ENCODE results near the gene COQ9.

Gene COQ9

DNA sequence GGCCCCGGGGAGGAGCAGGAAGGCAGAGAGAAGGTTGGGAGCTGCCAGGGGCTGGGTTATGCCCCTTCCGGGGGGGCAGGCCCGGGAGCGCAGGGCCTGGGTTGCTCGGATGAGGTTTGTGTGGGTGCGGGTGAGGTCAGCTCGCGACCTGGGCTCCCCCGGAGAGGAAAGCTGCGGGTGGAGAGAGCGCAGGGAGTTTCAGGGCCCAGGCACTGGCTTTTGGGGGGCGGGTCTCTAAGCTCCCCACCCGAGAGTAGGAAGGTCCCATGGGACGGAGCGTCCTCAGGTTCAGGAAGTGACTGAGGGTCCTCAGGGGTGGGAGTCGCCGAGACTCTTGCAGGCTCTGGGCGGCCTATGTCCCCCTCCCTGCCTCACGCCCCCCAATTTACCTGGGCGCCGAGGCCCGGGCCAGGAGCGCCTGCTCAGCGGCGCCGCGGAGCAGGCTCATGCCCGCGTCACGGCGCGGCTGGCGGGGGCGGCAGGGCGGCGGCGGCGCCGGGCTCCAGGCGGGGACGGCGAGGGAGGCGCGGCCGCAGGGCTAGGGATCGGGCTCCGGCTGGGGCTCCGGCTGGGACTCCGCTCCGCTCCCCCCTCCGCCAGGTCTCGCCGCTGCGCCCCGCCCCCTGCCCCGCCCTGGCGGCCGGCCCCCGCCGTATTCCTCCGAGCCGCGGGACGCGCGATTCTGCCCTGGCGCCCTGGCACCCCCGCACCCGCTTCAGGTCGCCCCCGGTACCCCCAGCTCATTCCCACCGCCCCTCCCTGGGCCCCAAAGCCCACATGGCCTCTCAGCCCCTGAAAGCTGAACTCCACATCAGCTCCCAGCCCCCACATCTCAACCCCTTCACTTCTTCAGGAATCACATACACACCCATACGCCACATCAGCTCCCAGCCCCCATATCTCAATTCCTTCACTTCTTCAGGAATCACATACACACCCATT lies 38.9 kb downstream of the COQ9 start, which contains the start of gene DOK4 (continued):
- TF ChIP-seq ZNF423 (tag by site-specific recombination; IDR thresholded peaks at IDR 0.05) (0 out of 2 replicates have a peak, but pooled peaks have one; percentile 34), ZNF560 (tag by site-specific recombination; IDR thresholded peaks at IDR 0.05; ENCODE audit: borderline replicate concordance) (no peak), ZNF169 (tag by site-specific recombination; IDR thresholded peaks at IDR 0.05) (no peak), ZNF133 (tag by site-specific recombination; IDR thresholded peaks at IDR 0.05) (no peak), TRIM28 (IDR thresholded peaks at IDR 0.05; ENCODE audit: borderline replicate concordance, low read length) (no peak), MEIS1 (CRISPR knock-in tag; IDR thresholded peaks at IDR 0.05; ENCODE audit: borderline replicate concordance) (no peak), ZNF202 (tag by site-specific recombination; IDR thresholded peaks at IDR 0.05; ENCODE audit: borderline replicate concordance) (no peak), ZNF37A (tag by site-specific recombination; IDR thresholded peaks at IDR 0.05) (no peak; the same call in 1 of the 2 replicates), ZNF248 (tag by site-specific recombination; IDR thresholded peaks at IDR 0.05) (no peak), ZNF350 (tag by site-specific recombination; IDR thresholded peaks at IDR 0.05) (no peak), ZNF184 (tag by site-specific recombination; IDR thresholded peaks at IDR 0.05) (no peak), ZFP37 (tag by site-specific recombination; IDR thresholded peaks at IDR 0.05) (no peak), ZBTB17 (tag by site-specific recombination; IDR thresholded peaks at IDR 0.05) (no peak), OSR2 (tag by site-specific recombination; IDR thresholded peaks at IDR 0.05) (no peak), ZNF211 (tag by site-specific recombination; IDR thresholded peaks at IDR 0.05; ENCODE audit: low read depth) (no peak), PRDM1 (tag by site-specific recombination; IDR thresholded peaks at IDR 0.05) (no peak)
- TF ChIP-seq, protein P1, sequence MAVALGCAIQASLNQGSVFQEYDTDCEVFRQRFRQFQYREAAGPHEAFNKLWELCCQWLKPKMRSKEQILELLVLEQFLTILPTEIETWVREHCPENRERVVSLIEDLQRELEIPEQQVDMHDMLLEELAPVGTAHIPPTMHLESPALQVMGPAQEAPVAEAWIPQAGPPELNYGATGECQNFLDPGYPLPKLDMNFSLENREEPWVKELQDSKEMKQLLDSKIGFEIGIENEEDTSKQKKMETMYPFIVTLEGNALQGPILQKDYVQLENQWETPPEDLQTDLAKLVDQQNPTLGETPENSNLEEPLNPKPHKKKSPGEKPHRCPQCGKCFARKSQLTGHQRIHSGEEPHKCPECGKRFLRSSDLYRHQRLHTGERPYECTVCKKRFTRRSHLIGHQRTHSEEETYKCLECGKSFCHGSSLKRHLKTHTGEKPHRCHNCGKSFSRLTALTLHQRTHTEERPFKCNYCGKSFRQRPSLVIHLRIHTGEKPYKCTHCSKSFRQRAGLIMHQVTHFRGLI (tag by site-specific recombination; IDR thresholded peaks at IDR 0.05), result no peak
- TF ChIP-seq, protein P2, sequence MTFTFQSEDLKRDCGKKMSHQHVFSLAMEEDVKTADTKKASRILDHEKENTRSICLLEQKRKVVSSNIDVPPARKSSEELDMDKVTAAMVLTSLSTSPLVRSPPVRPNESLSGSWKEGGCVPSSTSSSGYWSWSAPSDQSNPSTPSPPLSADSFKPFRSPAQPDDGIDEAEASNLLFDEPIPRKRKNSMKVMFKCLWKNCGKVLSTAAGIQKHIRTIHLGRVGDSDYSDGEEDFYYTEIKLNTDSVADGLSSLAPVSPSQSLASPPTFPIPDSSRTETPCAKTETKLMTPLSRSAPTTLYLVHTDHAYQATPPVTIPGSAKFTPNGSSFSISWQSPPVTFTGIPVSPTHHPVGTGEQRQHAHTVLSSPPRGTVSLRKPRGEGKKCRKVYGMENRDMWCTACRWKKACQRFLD (tag by site-specific recombination; IDR thresholded peaks at IDR 0.05), result no peak
- TF ChIP-seq, protein P3, sequence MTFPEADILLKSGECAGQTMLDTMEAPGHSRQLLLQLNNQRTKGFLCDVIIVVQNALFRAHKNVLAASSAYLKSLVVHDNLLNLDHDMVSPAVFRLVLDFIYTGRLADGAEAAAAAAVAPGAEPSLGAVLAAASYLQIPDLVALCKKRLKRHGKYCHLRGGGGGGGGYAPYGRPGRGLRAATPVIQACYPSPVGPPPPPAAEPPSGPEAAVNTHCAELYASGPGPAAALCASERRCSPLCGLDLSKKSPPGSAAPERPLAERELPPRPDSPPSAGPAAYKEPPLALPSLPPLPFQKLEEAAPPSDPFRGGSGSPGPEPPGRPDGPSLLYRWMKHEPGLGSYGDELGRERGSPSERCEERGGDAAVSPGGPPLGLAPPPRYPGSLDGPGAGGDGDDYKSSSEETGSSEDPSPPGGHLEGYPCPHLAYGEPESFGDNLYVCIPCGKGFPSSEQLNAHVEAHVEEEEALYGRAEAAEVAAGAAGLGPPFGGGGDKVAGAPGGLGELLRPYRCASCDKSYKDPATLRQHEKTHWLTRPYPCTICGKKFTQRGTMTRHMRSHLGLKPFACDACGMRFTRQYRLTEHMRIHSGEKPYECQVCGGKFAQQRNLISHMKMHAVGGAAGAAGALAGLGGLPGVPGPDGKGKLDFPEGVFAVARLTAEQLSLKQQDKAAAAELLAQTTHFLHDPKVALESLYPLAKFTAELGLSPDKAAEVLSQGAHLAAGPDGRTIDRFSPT (tag by site-specific recombination; IDR thresholded peaks at IDR 0.05), result no peak
- TF ChIP-seq, protein P4, sequence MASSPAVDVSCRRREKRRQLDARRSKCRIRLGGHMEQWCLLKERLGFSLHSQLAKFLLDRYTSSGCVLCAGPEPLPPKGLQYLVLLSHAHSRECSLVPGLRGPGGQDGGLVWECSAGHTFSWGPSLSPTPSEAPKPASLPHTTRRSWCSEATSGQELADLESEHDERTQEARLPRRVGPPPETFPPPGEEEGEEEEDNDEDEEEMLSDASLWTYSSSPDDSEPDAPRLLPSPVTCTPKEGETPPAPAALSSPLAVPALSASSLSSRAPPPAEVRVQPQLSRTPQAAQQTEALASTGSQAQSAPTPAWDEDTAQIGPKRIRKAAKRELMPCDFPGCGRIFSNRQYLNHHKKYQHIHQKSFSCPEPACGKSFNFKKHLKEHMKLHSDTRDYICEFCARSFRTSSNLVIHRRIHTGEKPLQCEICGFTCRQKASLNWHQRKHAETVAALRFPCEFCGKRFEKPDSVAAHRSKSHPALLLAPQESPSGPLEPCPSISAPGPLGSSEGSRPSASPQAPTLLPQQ (tag by site-specific recombination; IDR thresholded peaks at IDR 0.05), result peak; percentile 39; the same call in 1 of the 2 replicates
- TF ChIP-seq, protein P5, sequence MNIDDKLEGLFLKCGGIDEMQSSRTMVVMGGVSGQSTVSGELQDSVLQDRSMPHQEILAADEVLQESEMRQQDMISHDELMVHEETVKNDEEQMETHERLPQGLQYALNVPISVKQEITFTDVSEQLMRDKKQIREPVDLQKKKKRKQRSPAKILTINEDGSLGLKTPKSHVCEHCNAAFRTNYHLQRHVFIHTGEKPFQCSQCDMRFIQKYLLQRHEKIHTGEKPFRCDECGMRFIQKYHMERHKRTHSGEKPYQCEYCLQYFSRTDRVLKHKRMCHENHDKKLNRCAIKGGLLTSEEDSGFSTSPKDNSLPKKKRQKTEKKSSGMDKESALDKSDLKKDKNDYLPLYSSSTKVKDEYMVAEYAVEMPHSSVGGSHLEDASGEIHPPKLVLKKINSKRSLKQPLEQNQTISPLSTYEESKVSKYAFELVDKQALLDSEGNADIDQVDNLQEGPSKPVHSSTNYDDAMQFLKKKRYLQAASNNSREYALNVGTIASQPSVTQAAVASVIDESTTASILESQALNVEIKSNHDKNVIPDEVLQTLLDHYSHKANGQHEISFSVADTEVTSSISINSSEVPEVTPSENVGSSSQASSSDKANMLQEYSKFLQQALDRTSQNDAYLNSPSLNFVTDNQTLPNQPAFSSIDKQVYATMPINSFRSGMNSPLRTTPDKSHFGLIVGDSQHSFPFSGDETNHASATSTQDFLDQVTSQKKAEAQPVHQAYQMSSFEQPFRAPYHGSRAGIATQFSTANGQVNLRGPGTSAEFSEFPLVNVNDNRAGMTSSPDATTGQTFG (tag by site-specific recombination; IDR thresholded peaks at IDR 0.05; ENCODE audit: borderline replicate concordance), result no peak
- TF ChIP-seq, protein P6, sequence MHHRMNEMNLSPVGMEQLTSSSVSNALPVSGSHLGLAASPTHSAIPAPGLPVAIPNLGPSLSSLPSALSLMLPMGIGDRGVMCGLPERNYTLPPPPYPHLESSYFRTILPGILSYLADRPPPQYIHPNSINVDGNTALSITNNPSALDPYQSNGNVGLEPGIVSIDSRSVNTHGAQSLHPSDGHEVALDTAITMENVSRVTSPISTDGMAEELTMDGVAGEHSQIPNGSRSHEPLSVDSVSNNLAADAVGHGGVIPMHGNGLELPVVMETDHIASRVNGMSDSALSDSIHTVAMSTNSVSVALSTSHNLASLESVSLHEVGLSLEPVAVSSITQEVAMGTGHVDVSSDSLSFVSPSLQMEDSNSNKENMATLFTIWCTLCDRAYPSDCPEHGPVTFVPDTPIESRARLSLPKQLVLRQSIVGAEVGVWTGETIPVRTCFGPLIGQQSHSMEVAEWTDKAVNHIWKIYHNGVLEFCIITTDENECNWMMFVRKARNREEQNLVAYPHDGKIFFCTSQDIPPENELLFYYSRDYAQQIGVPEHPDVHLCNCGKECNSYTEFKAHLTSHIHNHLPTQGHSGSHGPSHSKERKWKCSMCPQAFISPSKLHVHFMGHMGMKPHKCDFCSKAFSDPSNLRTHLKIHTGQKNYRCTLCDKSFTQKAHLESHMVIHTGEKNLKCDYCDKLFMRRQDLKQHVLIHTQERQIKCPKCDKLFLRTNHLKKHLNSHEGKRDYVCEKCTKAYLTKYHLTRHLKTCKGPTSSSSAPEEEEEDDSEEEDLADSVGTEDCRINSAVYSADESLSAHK (tag by site-specific recombination; IDR thresholded peaks at IDR 0.05), result 0 out of 2 replicates have a peak, but pooled peaks have one; percentile 16
- TF ChIP-seq, protein P7, sequence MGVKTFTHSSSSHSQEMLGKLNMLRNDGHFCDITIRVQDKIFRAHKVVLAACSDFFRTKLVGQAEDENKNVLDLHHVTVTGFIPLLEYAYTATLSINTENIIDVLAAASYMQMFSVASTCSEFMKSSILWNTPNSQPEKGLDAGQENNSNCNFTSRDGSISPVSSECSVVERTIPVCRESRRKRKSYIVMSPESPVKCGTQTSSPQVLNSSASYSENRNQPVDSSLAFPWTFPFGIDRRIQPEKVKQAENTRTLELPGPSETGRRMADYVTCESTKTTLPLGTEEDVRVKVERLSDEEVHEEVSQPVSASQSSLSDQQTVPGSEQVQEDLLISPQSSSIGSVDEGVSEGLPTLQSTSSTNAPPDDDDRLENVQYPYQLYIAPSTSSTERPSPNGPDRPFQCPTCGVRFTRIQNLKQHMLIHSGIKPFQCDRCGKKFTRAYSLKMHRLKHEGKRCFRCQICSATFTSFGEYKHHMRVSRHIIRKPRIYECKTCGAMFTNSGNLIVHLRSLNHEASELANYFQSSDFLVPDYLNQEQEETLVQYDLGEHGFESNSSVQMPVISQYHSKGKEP (tag by site-specific recombination; IDR thresholded peaks at IDR 0.05), result no peak
- TF ChIP-seq, protein P8, sequence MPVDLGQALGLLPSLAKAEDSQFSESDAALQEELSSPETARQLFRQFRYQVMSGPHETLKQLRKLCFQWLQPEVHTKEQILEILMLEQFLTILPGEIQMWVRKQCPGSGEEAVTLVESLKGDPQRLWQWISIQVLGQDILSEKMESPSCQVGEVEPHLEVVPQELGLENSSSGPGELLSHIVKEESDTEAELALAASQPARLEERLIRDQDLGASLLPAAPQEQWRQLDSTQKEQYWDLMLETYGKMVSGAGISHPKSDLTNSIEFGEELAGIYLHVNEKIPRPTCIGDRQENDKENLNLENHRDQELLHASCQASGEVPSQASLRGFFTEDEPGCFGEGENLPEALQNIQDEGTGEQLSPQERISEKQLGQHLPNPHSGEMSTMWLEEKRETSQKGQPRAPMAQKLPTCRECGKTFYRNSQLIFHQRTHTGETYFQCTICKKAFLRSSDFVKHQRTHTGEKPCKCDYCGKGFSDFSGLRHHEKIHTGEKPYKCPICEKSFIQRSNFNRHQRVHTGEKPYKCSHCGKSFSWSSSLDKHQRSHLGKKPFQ (tag by site-specific recombination; IDR thresholded peaks at IDR 0.05), result no peak
